HG03439 (cell line): ENCODE results near the gene UQCRHL.

Experiments used
- ATAC-seq: cut with Tn5 transposase; IDR thresholded peaks from one replicate; pipeline ENCODE4 v1.9.1; 2021; ENCODE audit warnings: mild to moderate bottlenecking, moderate library complexity; ENCODE audit not compliant: unreplicated experiment

UQCRHL gene

DNA sequence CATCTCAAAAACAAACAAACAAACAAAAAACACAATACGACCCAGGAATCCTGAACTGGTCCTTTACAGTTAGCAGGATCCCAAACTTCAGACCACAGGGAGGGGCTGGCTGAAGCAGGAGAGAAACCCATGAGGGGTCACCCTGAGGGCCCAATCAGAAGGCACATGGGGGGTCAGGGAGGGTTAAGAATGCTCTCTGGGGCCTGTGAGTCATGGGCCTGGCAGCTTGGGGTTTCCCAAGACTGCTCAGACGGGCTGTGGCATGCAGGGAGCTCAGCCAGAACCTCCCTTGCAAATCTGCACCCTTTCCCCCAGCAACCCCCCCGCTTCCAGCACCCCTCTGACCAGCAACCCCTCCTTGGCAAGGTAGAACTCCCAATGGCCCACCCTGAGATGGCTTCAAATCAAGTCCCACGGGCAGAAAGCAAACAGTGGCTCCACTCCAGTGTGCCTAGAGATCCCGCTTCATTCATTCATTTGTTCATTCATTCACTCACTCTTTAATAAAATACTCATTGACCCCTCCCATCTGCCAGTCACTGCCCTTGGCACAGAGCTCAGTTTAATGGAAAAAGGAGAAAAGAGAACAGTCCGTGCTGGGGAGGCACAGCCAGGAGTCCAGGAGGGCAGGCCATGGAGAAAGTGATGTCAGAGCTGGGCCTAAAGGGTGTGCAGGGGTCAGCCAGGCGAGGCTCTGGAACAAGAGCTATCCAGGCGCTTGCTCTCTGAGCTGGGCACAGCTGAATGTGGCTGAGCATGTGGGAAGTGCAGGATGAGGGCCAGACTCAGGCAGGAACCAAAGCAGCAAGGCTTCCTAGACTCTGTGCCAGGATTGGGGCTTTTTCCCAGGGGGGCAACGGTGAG lies 8.2 kb downstream of the UQCRHL start:
- no peak for ATAC-seq

DNA sequence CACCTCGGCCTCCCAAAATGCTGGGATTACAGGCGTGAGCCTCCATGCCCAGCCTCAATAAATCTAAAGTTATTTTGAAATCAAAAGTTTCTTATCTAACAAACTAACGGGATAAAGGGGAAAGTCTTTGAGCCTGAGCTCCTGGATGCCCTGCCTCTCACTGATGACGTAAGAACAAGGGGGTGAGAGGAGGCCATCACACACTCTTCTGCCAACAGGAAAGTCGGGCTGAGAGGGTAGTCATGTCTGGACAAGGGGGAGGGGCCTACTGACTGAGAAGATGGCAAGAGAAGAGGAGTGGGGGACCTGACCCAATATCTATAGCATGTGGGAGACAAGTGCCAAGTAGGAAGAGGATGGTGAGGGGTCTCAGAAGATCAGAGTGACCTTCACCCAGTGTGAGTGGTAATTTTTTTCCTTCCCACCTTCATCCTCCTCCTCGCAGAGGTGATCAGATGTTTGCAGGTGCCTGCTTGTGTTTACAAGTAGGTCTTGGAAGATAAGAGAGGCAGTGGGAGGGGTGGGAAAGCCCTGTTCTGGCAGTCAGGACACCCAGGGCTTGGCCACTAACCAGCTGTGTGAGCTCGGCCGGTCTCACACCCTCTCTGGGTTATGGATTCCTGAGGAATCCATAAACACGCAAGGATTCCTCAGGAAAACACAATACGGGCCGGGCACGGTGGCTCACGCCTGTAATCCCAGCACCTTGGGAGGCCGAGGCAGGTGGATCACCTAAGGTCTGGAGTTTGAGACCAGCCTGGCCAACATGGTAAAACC lies 9.6 kb downstream of the UQCRHL start:
- ATAC-seq = no peak

- ATAC-seq = no peak
These were observed 11.4 kb downstream of the UQCRHL start for GRCh38 chr1:15796086-15796462.

GRCh38 chr1:15788624-15789301 lies 18.7 kb downstream of the UQCRHL start:
- ATAC-seq = no peak

- ATAC-seq = no peak
These were observed 20.9 kb downstream of the UQCRHL start for GRCh38 chr1:15786581-15786980.

- no peak for ATAC-seq
These were observed 21.8 kb downstream of the UQCRHL start for GRCh38 chr1:15785683-15786082.

DNA sequence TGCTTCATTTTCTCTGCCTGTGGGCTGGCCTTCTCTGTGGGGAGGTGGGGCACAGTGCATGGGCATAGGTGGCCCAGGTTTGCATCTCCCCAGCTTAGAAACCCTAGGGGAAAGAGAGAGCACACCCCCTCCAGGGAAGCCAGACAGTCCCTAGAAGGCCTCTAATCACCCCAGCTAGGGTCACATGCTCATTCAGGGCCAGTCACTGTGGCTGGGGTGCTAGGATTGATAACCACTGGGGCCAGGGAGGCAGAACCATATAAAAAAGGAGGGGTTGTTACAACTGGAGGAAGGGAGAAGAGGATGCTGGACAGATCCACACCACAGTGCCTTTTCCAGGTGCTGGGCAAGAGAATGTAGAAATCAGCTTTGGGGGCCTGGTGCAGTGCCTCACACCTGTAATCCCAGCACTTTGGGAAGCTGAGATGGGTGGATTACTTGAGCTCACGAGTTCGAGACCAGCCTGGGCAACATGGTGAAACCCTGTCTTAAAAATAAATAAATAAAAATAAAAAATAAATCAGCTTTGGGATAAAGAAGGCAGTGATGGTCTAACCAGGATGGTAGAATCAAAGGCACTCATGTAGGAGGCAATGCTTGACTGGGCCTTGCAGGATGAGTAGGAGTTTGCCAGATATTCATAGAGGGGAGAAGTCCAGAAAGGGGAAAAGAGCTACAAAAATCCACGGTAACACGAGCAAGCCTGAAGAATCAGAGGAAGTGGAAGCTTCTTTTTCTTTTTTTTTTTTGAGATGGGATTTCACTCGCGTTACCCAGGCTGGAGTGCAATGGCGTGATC lies 29.3 kb downstream of the UQCRHL start:
- no peak for ATAC-seq

DNA sequence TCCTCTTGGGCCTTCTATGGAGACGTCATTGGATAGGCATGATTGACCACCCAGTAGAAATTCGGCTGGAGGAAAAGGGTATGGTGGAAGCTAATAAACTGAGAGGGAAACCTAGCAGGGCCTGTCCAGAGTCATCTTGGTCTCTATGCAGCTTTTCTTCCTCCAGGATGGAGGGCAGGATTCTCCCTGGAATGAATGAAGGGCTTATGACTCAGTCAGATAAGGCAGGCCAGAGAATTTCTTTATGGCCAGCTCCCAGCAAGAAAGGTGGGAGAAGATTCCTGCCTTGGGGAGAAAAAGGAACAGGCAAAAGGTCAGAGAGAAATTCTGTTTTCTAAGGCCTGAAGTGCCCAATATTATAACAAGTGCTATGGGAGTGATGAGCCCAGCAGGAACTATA lies 31.7 kb downstream of the UQCRHL start:
- ATAC-seq = no peak

DNA sequence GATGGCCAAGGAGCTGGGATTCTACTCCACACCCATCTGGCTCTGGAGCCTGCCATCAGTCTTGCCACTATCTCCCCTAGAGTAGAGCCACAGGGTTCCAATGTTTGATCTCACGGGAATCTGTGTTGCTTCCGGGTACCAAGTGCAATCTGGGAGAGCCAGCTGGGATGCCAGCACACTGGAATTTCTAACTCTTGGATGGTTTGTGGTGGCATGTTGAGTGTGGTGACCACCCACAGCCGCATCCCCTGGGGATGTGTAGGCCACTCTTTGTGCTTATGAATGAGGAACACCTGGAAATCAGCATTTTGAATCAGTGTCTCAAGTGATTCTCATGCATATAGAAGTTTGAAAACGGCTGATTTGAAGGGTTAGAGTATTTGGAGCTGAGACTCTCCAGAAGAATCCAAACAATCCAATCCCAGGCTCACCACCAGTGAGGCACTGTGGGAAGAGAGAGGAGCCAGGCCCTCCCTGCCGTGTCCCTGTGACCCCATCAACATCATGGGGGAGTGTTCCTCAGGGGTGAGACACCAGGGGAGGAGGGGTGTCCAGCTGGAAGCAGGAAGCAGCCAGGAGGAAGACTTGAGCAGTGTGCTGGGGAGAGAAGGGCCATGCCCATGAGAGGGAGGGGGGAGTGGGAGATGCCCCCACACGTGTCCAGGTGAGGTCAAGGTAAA lies 35.5 kb downstream of the UQCRHL start:
- no peak for ATAC-seq

DNA sequence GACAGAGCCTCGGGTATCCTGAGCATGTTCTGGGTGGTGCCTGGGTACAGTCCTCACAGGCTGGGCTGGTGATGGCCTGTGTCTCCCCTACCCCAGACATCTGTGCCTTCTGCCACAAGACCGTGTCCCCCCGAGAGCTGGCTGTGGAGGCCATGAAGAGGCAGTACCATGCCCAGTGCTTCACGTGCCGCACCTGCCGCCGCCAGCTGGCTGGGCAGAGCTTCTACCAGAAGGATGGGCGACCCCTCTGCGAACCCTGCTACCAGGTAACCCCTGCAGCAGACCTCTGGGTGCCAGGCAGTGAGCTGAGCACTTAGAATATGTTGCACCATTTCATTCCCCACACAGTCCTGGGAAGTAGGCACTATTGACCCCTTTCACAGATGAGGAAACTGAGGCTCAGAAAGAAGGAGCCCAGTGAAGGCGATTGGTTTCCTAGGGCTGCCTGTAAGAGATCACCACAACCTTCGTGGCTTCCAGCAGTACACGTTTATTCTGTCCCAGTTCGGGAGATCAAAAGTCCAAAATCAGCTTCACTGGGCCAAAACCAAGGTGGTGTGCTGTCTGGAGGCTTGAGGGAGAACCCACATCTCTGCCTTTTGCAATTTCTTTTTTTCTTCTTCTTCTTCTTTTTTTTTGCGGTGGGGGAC lies 37.0 kb downstream of the UQCRHL start:
- no peak for ATAC-seq

DNA sequence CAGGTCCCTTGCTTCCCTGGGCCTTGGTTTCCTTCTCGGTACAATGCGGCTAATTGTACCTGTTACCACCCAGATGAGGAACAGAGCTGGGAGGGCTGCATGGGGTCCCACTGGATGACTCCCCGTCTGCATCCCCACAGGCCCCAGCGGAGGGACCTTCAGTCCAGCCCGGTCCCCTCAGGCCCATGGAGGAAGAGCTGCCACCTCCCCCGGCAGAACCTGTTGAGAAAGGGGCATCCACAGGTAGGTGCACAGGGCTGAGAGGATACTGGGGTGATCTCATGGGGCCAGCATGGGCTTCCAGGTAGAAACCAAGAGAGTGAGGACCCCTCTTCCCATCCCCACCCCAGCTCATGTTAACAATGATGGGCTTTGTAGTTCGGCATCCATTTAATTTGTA lies 39.1 kb downstream of the UQCRHL start:
- ATAC-seq = no peak

- no peak for ATAC-seq
These were observed 39.5 kb downstream of the UQCRHL start for GRCh38 chr1:15767941-15768340.

DNA sequence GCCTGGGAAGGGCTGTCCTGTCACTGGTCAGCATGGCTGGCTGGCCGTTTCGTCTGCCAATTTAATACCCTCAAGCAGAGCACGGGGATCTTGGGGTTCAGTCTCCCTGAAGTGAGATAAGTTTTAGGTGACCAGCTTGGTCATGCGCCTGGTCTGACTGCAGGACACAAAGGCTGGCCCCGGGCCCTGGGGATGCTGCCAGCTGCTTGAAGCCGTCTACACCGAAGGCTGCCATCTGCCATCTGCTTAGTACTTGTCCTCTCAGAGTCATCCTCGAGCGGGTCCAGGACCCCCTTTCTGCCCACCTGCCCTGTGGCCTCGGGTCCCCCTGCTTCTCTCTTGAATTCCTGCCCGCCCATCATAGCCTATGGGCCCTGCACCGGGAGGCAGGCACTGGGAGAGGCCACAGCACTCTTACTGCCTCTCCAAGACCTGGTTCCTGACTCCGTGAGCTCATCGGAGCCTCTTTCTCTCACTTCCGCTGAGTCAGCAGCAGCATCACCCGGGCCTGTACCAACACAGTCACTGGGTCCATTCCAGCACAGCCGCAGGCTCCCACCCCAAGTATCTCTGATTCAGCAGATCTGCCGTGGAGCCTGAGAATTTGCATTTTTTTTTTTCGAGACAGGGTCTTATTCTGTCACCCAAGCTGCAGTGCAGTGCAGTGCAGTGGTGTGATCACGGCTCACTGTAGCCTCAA lies 41.8 kb downstream of the UQCRHL start:
- ATAC-seq = no peak

GRCh38 chr1:15764890-15765289 lies 42.6 kb downstream of the UQCRHL start:
- ATAC-seq = no peak

- ATAC-seq = no peak
These were observed 43.1 kb downstream of the UQCRHL start for GRCh38 chr1:15764269-15764764.

- no peak for ATAC-seq
These were observed 44.9 kb downstream of the UQCRHL start for GRCh38 chr1:15762546-15762945.

DNA sequence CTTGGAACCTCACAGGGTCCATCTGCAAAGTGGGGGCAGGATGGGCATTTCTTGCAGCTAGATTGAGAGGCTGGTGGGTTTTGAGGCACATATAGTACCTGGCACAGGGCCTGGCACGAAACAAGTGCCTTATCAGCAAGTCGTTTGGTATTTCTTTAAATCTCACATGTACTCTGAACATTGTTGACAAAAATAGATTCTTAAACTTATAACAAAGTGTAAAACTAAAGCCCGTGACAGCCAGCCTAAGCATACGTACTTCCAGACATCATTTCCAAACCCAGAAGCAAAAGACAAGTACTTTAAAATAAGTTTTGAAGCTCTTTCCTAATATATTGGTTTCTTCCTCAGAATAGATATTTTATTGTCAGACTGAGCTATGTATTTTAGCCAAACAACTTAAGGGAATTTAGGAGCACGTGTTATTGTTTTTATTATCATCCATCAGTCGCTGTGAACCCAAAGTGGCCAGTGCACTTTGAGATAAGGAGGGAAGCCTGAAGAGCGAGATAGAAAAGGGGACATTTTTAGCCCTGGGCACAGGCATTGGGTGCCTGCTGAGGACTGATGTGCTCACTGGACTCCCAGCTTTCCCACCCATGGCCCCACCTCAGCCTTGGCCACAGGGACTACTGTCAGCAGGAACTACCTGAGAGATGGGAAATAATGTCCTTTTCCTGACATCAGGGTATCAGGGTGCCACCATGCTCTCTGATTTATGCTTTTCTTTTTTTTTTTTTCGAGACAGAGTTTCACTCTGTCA lies 45.9 kb downstream of the UQCRHL start:
- no peak for ATAC-seq

- ATAC-seq = no peak
These were observed 46.8 kb downstream of the UQCRHL start for GRCh38 chr1:15760520-15761211.
